Keratinocyte (primary cell): ENCODE results near the gene CCDC60.

Source experiments
- CTCF ChIP-seq, 3 experiments: IDR thresholded peaks in 1 of 3; conservative IDR thresholded peaks in 1 of 3; optimal IDR thresholded peaks in 1 of 3; 2 replicates in 2 of 3; 3 replicates in 1 of 3; pipeline versions ENCODE3 to v1.5.1; 2011; ENCODE audit warnings: low read length in 3 of 3, mild to moderate bottlenecking in 3 of 3, moderate library complexity in 2 of 3, control low read depth in 1 of 3, inconsistent platforms in 1 of 3; ENCODE audit not compliant: insufficient read depth in 2 of 3; ENCODE audit errors: extremely low read depth in 1 of 3
- EZH2 ChIP-seq: IDR thresholded peaks from one replicate; pipeline ENCODE4 v1.6.1; 2012; ENCODE audit warnings: inconsistent platforms, mild to moderate bottlenecking, low read length, moderate library complexity

GRCh38 chr12:119389687-119390086 lies 55.2 kb downstream of the CCDC60 start:
- TF ChIP-seq CTCF (optimal IDR thresholded peaks at IDR 0.05 in 1 of 3, IDR thresholded peaks at IDR 0.05 in 1 of 3, conservative IDR thresholded peaks at IDR 0.05 in 1 of 3; ENCODE audit: extremely low read depth in 1 of 3, insufficient read depth in 2 of 3, low read length in 3 of 3): no peak
- no peak for TF ChIP-seq EZH2
